Transverse colon (tissue), 3 donors: ENCODE measurements around the gene OBSCN.

Experiments used
- CTCF ChIP-seq, 5 experiments: fragments of 200-600 bp in 3 of 5; fragments of 450-650 bp in 2 of 5; sonication (generic) in 3 of 5; IDR thresholded peaks; 1 replicate in 2 of 5; 2 replicates in 3 of 5; pipeline ENCODE4 v1.5.1; 2016 to 2017; ENCODE audit warnings: antibody characterized with exemption in 5 of 5, inconsistent platforms in 3 of 5, mild to moderate bottlenecking in 2 of 5, moderate library complexity in 1 of 5
- POLR2A ChIP-seq: fragments of 450-650 bp; IDR thresholded peaks from one replicate; pipeline ENCODE4 v1.6.1; 2016; ENCODE audit warnings: antibody characterized with exemption, mild to moderate bottlenecking, moderate library complexity

- TF ChIP-seq CTCF (IDR thresholded peaks at IDR 0.05), result no peak
- TF ChIP-seq POLR2A, result no peak
Measured at GRCh38 chr1:228317411-228317828, 109.6 kb downstream of the OBSCN start.
